HL-60 (cell line): ENCODE measurements around the gene TMEM18.

Experiments
- DNase-seq, 2 experiments: peaks; one replicate each; pipeline ENCODE4 v3.0.0-alpha.2; 2010 to 2020; ENCODE audit warnings: low read depth in 1 of 2, low spot score in 1 of 2
- H3K27ac ChIP-seq: fragments of 250-450 bp; sonication (Bioruptor Pico); replicated peaks from 2 replicates; pipeline ENCODE4 v1.5.1; 2020; ENCODE audit warnings: mild to moderate bottlenecking, moderate library complexity
- H3K27me3 ChIP-seq: fragments of 250-450 bp; sonication (Bioruptor Pico); 2 replicates; pipeline ENCODE4 v1.5.1; 2021; ENCODE audit warnings: mild to moderate bottlenecking, moderate library complexity; ENCODE audit not compliant: insufficient read depth, poor library complexity, severe bottlenecking
- H3K4me3 ChIP-seq: replicated peaks from 2 replicates; pipeline ENCODE4 v1.5.1; 2011; ENCODE audit warnings: mild to moderate bottlenecking, control low read depth, low read length; ENCODE audit not compliant: insufficient read depth
- CTCF ChIP-seq: IDR thresholded peaks from one replicate; pipeline ENCODE4 v1.5.1; 2011; ENCODE audit warnings: low read length, control low read depth, inconsistent platforms; ENCODE audit not compliant: insufficient read depth
- GABPA ChIP-seq: IDR thresholded peaks from 2 replicates; pipeline ENCODE4 v1.6.1; 2012; ENCODE audit warnings: low read depth
- POLR2AphosphoS5 ChIP-seq: IDR thresholded peaks from 2 replicates; pipeline ENCODE4 v1.6.1; 2012; ENCODE audit warnings: low read depth
- REST ChIP-seq: IDR thresholded peaks from 2 replicates; pipeline ENCODE4 v1.6.1; 2012; ENCODE audit warnings: low read depth; ENCODE audit not compliant: insufficient replicate concordance
- SPI1 ChIP-seq: IDR thresholded peaks from 2 replicates; pipeline ENCODE4 v1.6.1; 2012; ENCODE audit warnings: low read depth, mild to moderate bottlenecking, borderline replicate concordance

The TMEM18 gene

GRCh38 chr2:669323-669722 is 7.9 kb downstream of the TMEM18 start:
- DNase-seq, result no peak
- TF ChIP-seq SPI1 (no peak), GABPA (no peak), CTCF (no peak), REST (no peak), POLR2AphosphoS5 (no peak)
- no peaks in the 10 kb centered on the region for H3K27me3 ChIP-seq
- H3K27ac ChIP-seq, result no peak overlapping the region
- no peak overlapping the region for H3K4me3 ChIP-seq

GRCh38 chr2:668000-668398 is 9.2 kb downstream of the TMEM18 start:
- Histone ChIP-seq H3K27ac (no peak overlapping the region), H3K27me3 (no peaks in the 10 kb centered on the region), H3K4me3 (no peak overlapping the region)
- TF ChIP-seq GABPA (no peak), CTCF (no peak), SPI1 (no peak), REST (no peak), POLR2AphosphoS5 (no peak)
- no peak for DNase-seq

GRCh38 chr2:667332-667999 is 9.7 kb downstream of the TMEM18 start:
- Histone ChIP-seq H3K27ac (no peak overlapping the region), H3K27me3 (no peaks in the 10 kb centered on the region), H3K4me3 (no peak overlapping the region)
- no peak for TF ChIP-seq GABPA
- TF ChIP-seq CTCF, result peak; percentile 6
- no peak for TF ChIP-seq POLR2AphosphoS5
- TF ChIP-seq REST, result no peak
- no peak for TF ChIP-seq SPI1
- DNase-seq, result peak in 1 of 2 experiments; percentile 41
